ENCODE results near the gene SLC25A2.
"Not testable (repeated sequence)": the region's sequence is repeated elsewhere in the genome, so short reads cannot be mapped to it uniquely, and the experiment has no call there.

The SLC25A2 gene

GRCh38 chr5:141303756-141304155, at the start of gene SLC25A2:
Gene SLC25A2 (minus strand): TSS chr5:141304049. CDS start chr5:141303865, 184 bp downstream.
- no peak for DNase-seq (ENCODE audit: low read depth)

DNA sequence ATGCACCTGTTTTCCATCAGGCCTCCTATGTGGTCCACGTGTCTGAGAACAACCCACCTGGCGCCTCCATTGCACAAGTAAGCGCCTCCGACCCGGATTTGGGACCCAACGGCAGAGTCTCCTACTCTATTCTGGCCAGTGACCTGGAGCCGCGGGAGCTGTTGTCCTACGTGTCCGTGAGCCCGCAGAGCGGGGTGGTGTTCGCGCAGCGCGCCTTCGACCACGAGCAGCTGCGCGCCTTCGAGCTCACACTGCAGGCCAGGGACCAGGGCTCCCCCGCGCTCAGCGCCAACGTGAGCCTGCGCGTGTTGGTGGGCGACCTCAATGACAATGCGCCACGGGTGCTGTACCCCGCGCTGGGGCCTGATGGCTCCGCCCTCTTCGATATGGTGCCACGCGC, 47.7 kb upstream of the SLC25A2 start:
- no peak for DNase-seq (ENCODE audit: low read depth)

DNA sequence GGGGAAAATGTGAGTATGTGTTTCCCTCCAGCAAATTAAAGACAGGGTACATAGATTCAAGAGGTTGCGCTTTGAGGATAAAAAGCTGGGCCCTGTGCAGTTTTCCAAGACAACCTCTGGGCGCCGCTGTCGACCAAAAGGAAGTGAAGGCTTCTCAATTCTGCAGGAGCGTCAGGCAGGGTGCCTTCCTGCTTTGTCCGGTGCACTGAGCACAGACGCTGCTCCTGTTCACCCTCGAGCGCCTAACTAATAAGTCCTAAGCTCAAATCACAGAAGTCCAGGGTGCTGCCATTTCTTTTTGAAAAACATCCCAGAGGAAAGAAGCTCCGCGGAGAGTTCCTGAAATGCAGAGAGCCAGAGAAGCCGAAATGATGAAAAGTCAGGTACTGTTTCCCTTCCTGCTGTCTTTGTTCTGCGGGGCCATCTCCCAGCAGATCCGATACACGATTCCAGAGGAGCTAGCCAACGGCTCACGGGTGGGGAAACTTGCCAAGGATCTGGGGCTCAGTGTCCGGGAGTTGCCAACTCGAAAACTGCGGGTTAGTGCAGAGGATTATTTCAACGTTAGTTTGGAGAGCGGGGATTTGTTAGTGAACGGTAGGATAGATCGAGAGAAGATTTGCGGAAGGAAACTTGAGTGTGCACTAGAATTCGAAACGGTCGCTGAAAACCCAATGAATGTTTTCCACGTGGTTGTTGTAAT, 46.2 kb upstream of the SLC25A2 start, which contains the start of gene PCDHGB1:
Gene PCDHGB1 (plus strand): TSS at position 183 of the 703 bp plus-strand sequence. CDS start 162 bp downstream, at position 345.
- DNase-seq (ENCODE audit: low read depth) = no peak

DNA sequence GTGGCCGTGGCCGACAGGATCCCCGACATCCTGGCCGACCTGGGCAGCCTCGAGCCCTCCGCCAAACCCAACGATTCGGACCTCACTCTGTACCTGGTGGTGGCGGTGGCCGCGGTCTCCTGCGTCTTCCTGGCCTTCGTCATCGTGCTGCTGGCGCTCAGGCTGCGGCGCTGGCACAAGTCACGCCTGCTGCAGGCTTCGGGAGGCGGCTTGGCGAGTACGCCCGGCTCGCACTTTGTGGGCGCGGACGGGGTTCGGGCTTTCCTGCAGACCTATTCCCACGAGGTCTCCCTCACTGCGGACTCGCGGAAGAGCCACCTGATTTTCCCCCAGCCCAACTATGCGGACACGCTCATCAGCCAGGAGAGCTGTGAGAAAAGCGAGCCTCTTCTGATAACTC, 42.2 kb upstream of the SLC25A2 start:
- DNase-seq (ENCODE audit: low read depth) = not testable (repeated sequence)

DNA sequence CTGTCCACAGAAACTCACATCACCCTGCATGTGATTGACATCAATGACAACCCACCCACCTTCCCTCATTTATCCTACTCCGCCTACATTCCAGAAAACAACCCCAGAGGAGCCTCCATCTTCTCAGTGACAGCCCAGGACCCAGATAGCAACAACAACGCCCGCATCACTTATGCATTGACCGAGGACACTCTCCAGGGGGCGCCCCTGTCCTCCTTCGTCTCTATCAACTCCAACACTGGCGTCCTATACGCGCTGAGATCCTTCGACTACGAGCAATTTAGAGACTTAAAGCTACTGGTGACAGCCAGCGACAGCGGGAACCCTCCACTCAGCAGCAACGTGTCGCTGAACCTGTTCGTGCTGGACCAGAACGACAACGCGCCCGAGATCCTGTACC, 41.5 kb upstream of the SLC25A2 start:
- DNase-seq (ENCODE audit: low read depth) = no peak

DNA sequence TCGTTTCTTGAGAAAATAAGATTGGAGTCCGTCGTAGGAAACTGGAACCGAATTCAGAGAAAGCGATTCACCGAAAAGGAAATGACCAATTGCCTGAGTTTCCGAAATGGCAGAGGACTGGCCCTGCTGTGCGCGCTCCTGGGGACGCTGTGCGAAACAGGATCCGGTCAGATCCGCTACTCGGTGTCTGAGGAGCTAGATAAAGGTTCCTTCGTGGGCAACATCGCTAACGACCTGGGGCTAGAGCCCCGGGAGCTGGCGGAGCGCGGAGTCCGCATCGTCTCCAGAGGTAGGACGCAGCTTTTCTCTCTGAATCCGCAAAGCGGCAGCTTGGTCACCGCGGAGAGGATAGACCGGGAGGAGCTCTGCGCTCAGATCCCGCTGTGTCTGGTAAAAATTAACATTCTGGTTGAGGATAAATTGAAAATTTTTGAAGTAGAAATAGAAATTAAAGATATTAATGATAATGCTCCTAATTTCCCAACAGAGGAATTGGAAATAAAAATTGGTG, 40.2 kb upstream of the SLC25A2 start:
- no peak for DNase-seq (ENCODE audit: low read depth)

DNA sequence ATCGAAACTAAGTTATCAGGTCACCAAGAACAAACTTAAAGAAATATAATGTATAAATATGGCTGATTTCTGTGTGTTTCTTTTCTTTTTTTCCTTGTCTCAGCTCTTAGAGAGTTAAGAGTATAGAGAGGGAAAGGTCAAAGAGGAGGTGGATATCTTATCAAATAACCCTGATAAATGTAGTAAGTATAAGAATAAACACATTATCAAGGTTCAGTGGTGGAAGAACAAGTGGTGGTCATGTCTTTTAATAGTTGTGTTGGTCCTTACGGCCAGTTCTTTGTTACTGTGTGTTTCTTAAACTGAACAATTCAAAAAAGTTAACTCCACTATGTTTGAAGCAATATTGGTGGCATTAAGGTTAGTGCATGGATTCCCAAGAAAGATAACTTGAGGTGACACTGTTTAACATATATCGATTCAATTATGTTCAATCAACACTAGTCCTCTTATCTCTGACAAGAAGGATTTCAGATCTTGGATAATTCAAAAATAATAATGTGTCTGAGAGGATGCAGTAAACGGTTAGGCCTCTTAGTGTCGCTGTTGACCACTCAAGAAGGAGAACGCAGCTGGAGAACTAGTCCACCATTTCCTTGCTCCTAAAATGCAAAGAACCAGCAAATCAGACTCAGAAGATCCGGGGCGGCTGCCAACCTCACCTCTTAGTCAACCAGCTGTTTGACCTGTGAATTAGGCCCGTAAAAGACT, 39.5 kb upstream of the SLC25A2 start, which contains the start of gene PCDHGA3:
Gene PCDHGA3 (plus strand): TSS at position 588 of the 711 bp plus-strand sequence. CDS start 205 bp downstream, outside the sequence.
- no peak for DNase-seq (ENCODE audit: low read depth)

GRCh38 chr5:141342773-141343172, 38.9 kb upstream of the SLC25A2 start:
- no peak for DNase-seq (ENCODE audit: low read depth)

DNA sequence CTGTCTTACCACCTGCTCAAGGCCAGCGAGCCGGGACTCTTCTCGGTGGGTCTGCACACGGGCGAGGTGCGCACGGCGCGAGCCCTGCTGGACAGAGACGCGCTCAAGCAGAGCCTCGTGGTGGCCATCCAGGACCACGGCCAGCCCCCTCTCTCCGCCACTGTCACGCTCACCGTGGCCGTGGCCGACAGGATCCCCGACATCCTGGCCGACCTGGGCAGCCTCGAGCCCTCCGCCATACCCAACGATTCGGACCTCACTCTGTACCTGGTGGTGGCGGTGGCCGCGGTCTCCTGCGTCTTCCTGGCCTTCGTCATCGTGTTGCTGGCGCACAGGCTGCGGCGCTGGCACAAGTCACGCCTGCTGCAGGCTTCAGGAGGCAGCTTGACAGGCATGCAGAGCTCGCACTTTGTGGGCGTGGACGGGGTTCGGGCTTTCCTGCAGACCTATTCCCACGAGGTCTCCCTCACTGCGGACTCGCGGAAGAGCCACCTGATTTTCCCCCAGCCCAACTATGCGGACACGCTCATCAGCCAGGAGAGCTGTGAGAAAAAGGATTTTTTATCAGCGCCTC, 37.0 kb upstream of the SLC25A2 start:
- not testable (repeated sequence) for DNase-seq (ENCODE audit: low read depth)

DNA sequence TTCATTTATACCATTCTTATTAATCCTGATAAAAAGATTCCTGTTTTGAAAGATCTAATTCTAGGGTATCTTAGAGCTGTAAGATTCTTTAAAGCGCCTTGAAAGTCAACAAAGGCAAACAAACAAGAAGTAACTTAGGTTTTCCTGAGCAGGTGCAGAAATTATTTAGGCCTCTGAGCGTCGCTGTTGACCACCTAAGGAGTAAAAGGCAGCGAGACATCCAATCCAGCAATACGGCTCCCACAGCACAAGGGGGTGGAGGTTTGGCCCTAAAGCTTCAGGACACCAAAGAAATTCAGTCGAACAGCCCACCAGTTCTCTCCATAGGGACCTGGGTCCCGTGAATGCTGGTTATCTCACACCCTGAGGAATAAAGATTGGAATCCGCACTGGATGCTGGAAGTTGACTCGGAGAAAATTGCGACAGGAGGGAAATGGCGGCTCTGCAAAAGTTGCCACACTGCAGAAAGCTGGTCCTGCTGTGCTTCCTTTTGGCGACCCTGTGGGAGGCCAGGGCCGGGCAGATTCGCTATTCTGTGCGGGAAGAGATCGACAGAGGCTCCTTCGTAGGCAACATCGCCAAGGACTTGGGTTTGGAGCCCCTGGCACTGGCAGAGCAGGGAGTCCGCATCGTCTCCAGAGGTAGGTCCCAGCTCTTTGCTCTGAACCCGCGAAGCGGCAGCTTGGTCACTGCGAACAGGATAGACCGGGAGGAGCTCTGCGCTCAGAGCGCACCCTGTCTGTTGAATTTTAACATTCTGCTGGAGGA, 34.9 kb upstream of the SLC25A2 start, which contains the start of gene PCDHGA2:
Gene PCDHGA2 (plus strand): TSS at position 223 of the 769 bp plus-strand sequence.
- no peak for DNase-seq (ENCODE audit: low read depth)

- not testable (repeated sequence) for DNase-seq (ENCODE audit: low read depth)
These were observed 28.7 kb upstream of the SLC25A2 start for GRCh38 chr5:141332571-141332970.

- DNase-seq (ENCODE audit: low read depth) = no peak
These were observed 26.6 kb upstream of the SLC25A2 start, which contains the start of gene PCDHGA1 for GRCh38 chr5:141330299-141331080. Gene PCDHGA1 (plus strand): TSS chr5:141330514.

- DNase-seq (ENCODE audit: low read depth) = no peak
These were observed 24.4 kb upstream of the SLC25A2 start for GRCh38 chr5:141328231-141328630.

DNA sequence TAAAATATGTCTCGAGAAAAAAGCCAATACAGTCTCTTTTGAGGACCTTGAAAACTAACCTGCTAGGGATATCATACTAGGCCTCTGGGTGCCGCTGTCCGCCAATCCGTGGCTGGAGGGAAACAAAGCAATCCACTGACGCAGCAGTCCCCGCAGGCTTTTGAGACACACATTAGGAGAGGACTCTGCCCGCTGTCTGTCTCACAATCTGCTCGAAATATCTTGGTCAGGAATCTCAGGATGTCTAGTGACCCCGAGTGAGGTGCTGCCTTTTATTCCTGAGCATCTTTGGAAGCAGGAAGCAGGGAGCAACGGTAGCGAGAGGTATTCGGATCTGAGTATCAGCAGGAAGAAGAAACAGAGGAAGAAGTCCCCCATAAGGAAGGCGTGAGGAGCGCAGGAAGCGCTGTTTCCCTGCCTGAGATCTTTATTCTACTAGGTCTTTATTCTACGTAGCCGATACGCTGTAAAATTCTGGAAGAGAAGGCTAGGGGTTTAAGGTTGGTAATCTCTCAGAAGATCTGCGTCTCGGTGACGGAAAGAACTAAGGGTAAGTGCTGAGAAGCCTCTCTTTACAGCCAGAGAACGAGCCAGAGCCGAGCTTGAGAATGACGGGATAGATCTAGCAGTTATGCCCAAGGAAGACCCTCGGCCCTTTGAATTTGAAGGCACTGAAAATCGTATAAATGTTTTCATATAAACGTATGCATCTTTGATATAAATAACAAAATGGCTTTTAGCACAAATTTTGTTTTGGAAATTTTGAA, 22.4 kb upstream of the SLC25A2 start:
- DNase-seq (ENCODE audit: low read depth) = peak; percentile 44

DNA sequence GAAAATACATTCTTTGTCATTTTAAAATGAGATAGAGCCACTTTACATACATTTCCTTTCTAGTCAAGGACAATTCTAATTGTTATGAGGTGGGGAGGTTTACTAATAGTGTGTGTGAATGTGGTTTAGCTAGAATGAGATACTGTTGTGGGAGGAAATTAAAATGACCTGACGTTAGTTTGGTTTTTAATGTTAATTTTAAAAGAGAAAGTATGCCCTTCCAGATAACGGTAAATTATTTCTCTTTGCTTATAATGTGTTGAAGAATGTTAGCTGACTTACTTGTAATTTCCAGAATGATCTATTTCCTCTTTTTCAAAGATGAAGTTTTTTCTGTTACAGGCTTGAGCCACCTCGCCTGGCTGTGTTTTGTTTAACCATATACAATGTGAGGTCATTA, 18.4 kb upstream of the SLC25A2 start:
- DNase-seq (ENCODE audit: low read depth) = no peak

DNA sequence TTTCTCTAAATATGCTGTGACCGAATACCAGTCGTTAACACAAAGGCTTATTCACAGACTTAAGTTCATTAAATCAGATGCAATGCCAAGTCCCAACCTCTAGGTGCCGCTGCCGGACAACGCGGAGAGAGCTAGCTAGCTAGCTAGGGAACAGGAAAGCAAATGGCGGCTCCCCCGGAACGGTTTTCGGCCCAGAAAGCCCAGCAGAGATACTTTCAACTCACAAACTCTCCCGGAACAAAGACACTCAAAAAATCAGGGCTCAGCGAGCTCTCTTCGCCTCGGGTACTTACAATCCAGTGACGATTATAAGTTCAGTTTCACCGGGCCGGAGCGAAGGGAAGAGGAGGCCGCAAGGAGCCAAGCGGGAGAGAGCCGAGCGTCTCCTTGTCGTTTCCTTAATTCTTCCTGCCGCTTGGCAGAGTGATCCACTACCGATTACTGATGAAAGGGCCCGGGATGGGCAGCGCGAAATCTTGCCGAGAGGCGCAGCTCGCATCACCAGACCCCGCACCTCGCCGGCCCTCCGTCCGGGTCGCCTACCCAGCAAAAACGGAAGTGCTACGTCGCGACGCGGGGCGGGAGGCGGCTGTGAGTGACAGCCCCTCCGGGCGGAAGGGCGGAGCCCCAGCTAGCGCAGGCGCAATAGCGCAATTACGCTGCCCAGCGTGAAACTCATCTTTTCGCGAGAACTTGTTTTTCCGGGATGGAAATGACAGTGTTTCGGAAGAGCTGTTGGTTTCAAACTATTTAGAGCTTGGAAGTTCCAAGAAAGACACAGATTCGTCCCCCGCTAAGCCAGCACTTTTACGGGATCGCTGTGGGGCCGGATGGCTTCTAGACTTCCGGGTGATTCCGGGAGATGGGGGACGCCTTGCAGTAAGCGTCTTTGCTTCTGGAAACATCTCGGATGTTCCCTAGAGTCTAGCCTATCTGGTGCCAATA, 16.6 kb upstream of the SLC25A2 start, which contains the start of gene TAF7:
Gene TAF7 (minus strand): TSS at position 560 of the 945 bp plus-strand sequence. CDS start 740 bp downstream, outside the sequence.
- DNase-seq (ENCODE audit: low read depth) = peak; percentile 87

GRCh38 chr5:141319699-141320098, 15.8 kb upstream of the SLC25A2 start:
- no peak for DNase-seq (ENCODE audit: low read depth)

DNA sequence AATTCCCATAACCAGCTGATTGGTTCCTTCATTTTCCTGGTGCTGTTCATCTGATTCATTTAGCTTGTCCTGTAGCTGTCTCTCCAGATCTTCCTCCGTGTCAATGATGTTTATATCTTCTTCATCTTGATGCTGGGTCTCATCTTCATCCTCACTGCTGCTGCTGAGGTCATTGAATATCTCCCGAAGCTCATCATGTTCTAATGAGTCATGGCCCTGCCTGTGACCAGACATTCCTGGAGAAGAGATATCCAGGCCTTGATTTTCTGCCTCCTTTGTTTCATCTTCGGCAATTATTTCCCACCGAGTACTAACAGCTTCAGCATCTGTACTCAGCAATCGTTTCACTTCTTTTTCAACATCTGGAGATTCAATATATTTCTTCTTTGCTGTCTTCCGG, 15.4 kb upstream of the SLC25A2 start:
- DNase-seq (ENCODE audit: low read depth) = no peak

DNA sequence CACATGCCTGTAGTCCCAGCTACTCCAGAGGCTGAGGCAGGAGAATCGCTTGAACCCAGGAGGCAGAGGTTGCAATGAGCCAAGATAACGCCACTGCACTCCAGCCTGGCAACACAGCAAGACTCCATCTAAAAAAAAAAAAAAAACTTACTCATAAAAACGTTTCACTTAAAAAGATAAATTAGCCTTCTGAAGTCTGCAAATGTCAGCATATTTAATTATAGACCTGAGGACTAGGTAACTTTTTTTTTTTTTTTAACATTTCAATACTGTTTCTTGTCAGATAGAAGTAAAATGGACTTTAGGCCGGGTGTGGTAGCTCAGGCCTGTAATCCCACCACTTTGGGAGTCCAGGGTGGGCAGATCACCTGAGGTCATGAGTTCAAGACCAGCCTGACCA, 13.1 kb upstream of the SLC25A2 start:
- not testable (repeated sequence) for DNase-seq (ENCODE audit: low read depth)

Measured in stimulated activated CD8-positive, alpha-beta memory T cell treated with anti-CD3 and anti-CD28 coated beads, Interleukin-4, amount 100 ng/mL, for 24 hours (primary cell).